HepG2 (cell line): ENCODE measurements around the gene ABHD3. TPM values are rescaled to one million over a fixed set of nuclear protein-coding genes. Genes with fewer than 3 reads are reported as not detected.

ENCODE experiments used
- ATAC-seq: fragments of 200-7000 bp; cut with Tn5 transposase; 3 replicates; pipeline ENCODE4 v1.9.1; 2020; ENCODE audit warnings: mild to moderate bottlenecking, moderate library complexity
- BruUV-seq: library from RNA; stranded (reverse); fragments of 400-500 nt; replicated peaks from 2 replicates; lab custom pipeline; 2021; lab: Mats Ljungman, UMichigan
- CTCF ChIA-PET: fragments of 300-600 bp; formaldehyde crosslinking; extraction: SDS; loops from one replicate; lab custom pipeline; 2021; ENCODE audit warnings: low total read pairs, inconsistent platforms, low intra/inter-chr PET ratio; lab: Yijun Ruan, JAX
- POLR2A ChIA-PET: fragments of 350-600 bp; sonication (Branson Sonifier 250); formaldehyde crosslinking; loops from one replicate; lab custom pipeline; 2020; ENCODE audit warnings: antibody characterized with exemption, inconsistent platforms; lab: Yijun Ruan, JAX
- DNase-seq: peaks from one replicate; pipeline ENCODE4 v3.0.0-alpha.2; 2015; ENCODE audit warnings: low spot score
- FAIRE-seq: peaks from 3 replicates; lab custom pipeline; 2011; peaks lifted over from hg19 to GRCh38; lab: Jason Lieb, UNC
- H2AFZ ChIP-seq: one replicate; pipeline ENCODE4 v1.6.1; 2011; ENCODE audit warnings: low read length, inconsistent platforms
- H3K27ac ChIP-seq: fragments of 300-600 bp; 3 replicates; pipeline ENCODE4 v1.8.0; 2011; ENCODE audit warnings: mixed run types, mild to moderate bottlenecking, mixed read lengths, low read length, inconsistent platforms; ENCODE audit not compliant: insufficient read depth; ENCODE audit errors: extremely low read length
- H3K27me3 ChIP-seq, 2 experiments: fragments of 200-600 bp in 1 of 2; 2 replicates in 1 of 2; 3 replicates in 1 of 2; pipeline versions ENCODE4 v1.6.0 to v1.8.0; 2011; ENCODE audit warnings: low read length in 2 of 2, mild to moderate bottlenecking in 2 of 2, moderate library complexity in 2 of 2, inconsistent platforms in 1 of 2; ENCODE audit not compliant: insufficient read depth in 2 of 2, control insufficient read depth in 1 of 2
- H3K36me3 ChIP-seq, 2 experiments: fragments of 200-600 bp in 1 of 2; replicated peaks in 1 of 2; 2 replicates in 1 of 2; 3 replicates in 1 of 2; pipeline versions ENCODE4 v1.5.1 to v1.8.0; 2011; ENCODE audit warnings: low read length in 2 of 2, inconsistent platforms in 1 of 2; ENCODE audit not compliant: insufficient read depth in 2 of 2, control insufficient read depth in 1 of 2
- H3K4me1 ChIP-seq: 2 replicates; pipeline ENCODE4 v1.5.1; 2012; ENCODE audit warnings: low read length, inconsistent platforms; ENCODE audit not compliant: insufficient read depth
- H3K4me2 ChIP-seq: 2 replicates; pipeline ENCODE4 v1.6.0; 2011; ENCODE audit warnings: low read depth, low read length, inconsistent platforms
- H3K4me3 ChIP-seq, 3 experiments: fragments of 200-600 bp in 1 of 3; sonication (generic), shearing (Covaris generic) in 1 of 3; replicated peaks in 1 of 3; 2 replicates each; pipeline ENCODE4 v1.5.1; 2011 to 2016; ENCODE audit warnings: low read length in 3 of 3, inconsistent platforms in 2 of 3, low read depth in 2 of 3, mild to moderate bottlenecking in 2 of 3, control low read depth in 1 of 3, mixed read lengths in 1 of 3; ENCODE audit not compliant: insufficient read depth in 1 of 3
- H3K79me2 ChIP-seq: one replicate; pipeline ENCODE4 v1.6.1; 2011; ENCODE audit warnings: low read length, inconsistent platforms; ENCODE audit not compliant: insufficient read depth
- H3K9ac ChIP-seq: 2 replicates; pipeline ENCODE4 v1.6.0; 2011; ENCODE audit warnings: mild to moderate bottlenecking, low read depth, low read length, inconsistent platforms; ENCODE audit not compliant: insufficient read depth
- H3K9me3 ChIP-seq: 2 replicates; pipeline ENCODE4 v1.5.1; 2012; ENCODE audit warnings: mild to moderate bottlenecking, low read length
- H4K20me1 ChIP-seq: 2 replicates; pipeline ENCODE4 v1.6.0; 2011; ENCODE audit warnings: inconsistent platforms, mild to moderate bottlenecking, low read length, moderate library complexity; ENCODE audit not compliant: insufficient read depth
- NR2C2 ChIP-seq: sonication (generic); formaldehyde crosslinking; IDR thresholded peaks from 2 replicates; pipeline ENCODE4 v1.4.0; 2020; ENCODE audit warnings: missing genetic modification reagents, mild to moderate bottlenecking, moderate library complexity, borderline replicate concordance
- STAG1 ChIP-seq: sonication (generic); formaldehyde crosslinking; IDR thresholded peaks from 2 replicates; pipeline ENCODE4 v1.4.0; 2020; ENCODE audit warnings: missing genetic modification reagents
- ZNF10 ChIP-seq: sonication (generic); formaldehyde crosslinking; IDR thresholded peaks from 2 replicates; pipeline ENCODE4 v1.4.0; 2020; ENCODE audit warnings: mild to moderate bottlenecking, low read depth, missing genetic modification reagents, borderline replicate concordance
- WGBS: methylation state at CpG from one replicate; pipeline ENCODE4 v1.1.6; 2017; ENCODE audit warnings: low lambda C conversion rate; 5-methylcytosine and 5-hydroxymethylcytosine counted together
- in situ Hi-C: cut with HindIII; loops from 2 replicates; pipeline ENCODE4 v1.10.0; 2017; ENCODE audit warnings: low pct_unique_long_range_greater_than_20kb; ENCODE audit not compliant: extremely low pct_ligation_motif_present
- intact Hi-C: fragments of 100-400 bp; cut with micrococcal nuclease; formaldehyde crosslinking; loops from one replicate; pipeline ENCODE4 v1.10.0; 2022; ENCODE audit not compliant: unreplicated experiment
- polyA plus RNA-seq, 8 experiments: library from polyadenylated mRNA; depleted of rRNA in 3 of 8; stranded (reverse) in 7 of 8; unstranded in 1 of 8; fragments of >200 nt; fragmentation: Illumina TruSeq in 4 of 8; extraction: Trizol in 4 of 8; gene quantifications; 2 replicates each; pipeline versions ENCODE4 v1.2.1 to v1.2.3, GENCODE V29; 2011 to 2016; ENCODE audit warnings: low read depth in 4 of 8, missing spikeins in 1 of 8, mixed read lengths in 1 of 8; ENCODE audit not compliant: insufficient read depth in 1 of 8
- total RNA-seq, 5 experiments: library from RNA; depleted of rRNA; stranded (reverse); fragments of >200 nt; fragmentation: Illumina TruSeq; extraction: Trizol; gene quantifications; 2 replicates each; pipeline ENCODE4 v1.2.3, GENCODE V29; 2016; ENCODE audit warnings: low read depth in 1 of 5
- TF ChIP-seq, protein P1 (sequence below): sonication (generic); formaldehyde crosslinking; conservative IDR thresholded peaks from 2 replicates; pipeline ENCODE4 v1.8.1; 2023; ENCODE audit warnings: missing genetic modification reagents
- TF ChIP-seq, protein P2 (sequence below): sonication (generic); formaldehyde crosslinking; IDR thresholded peaks from 2 replicates; pipeline ENCODE4 v1.4.0; 2020; ENCODE audit warnings: mild to moderate bottlenecking, missing genetic modification reagents

The ABHD3 gene
- total and polyA plus RNA-seq, 2 of the 13 experiments (the other 11 are each of a cell fraction or from before 2014, with no cell fraction given): 32.1 to 40.2 TPM

- TF ChIP-seq, protein P1, sequence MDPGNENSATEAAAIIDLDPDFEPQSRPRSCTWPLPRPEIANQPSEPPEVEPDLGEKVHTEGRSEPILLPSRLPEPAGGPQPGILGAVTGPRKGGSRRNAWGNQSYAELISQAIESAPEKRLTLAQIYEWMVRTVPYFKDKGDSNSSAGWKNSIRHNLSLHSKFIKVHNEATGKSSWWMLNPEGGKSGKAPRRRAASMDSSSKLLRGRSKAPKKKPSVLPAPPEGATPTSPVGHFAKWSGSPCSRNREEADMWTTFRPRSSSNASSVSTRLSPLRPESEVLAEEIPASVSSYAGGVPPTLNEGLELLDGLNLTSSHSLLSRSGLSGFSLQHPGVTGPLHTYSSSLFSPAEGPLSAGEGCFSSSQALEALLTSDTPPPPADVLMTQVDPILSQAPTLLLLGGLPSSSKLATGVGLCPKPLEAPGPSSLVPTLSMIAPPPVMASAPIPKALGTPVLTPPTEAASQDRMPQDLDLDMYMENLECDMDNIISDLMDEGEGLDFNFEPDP (CRISPR knock-in tag): no peak
These were observed 42.7 kb upstream of the ABHD3 start (continued) for GRCh38 chr18:21747268-21747667.

DNA sequence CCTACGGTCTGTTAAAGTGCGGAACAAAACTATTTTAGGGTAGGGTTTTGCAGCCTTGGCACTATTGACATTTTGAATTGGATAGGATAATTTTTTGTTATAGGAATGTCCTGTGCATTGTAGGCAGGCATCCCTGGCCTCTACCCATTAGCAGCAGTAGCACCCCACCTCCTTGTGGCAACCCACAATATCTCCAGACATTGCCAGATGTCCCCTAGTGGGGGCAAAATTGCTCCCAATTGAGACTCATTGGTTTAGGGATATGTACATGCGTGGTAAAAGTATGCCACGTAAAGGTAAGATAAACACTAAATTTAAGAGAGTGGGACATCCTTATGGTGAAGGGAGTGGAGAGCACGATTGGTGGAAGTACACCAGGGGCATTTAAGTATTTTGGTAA, 40.7 kb upstream of the ABHD3 start:
- no TSS peak for BruUV-seq
- H3K4me2 ChIP-seq: no peak overlapping the region; the same call in 1 of the 2 replicates
- DNase-seq (no peak), ATAC-seq (no peak), FAIRE-seq (no peak)
- POLR2A ChIA-PET: no interaction called here
- H3K27me3 ChIP-seq: no peaks in the 10 kb centered on the region
- in situ Hi-C loops (no loop called here), intact Hi-C loops (no loop called here)
- CTCF ChIA-PET: no interaction called here
- H3K9ac ChIP-seq: no peak overlapping the region
- H3K27ac ChIP-seq: no peak overlapping the region
- H3K4me1 ChIP-seq: peaks cover 51% of the 10 kb centered on the region
- H3K36me3 ChIP-seq: no peaks in the 10 kb centered on the region; a peak in 1 of 5 replicates
- H3K9me3 ChIP-seq: no peaks in the 10 kb centered on the region
- H3K79me2 ChIP-seq: peaks cover 86% of the 10 kb centered on the region
- no peak overlapping the region for H3K4me3 ChIP-seq
- TF ChIP-seq NR2C2 (CRISPR knock-in tag) (no peak), ZNF10 (CRISPR knock-in tag) (no peak), STAG1 (CRISPR knock-in tag) (peak; percentile 18; the same call in 1 of the 2 replicates)
- TF ChIP-seq, protein P2, sequence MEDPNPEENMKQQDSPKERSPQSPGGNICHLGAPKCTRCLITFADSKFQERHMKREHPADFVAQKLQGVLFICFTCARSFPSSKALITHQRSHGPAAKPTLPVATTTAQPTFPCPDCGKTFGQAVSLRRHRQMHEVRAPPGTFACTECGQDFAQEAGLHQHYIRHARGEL (CRISPR knock-in tag): no peak
- H2AFZ ChIP-seq: no peak overlapping the region
- peaks cover 26% of the 10 kb centered on the region for H4K20me1 ChIP-seq
- WGBS: 95% methylated on average over 5 of the region's 5 CpGs
